HEK293T (cell line): ENCODE results near the gene ACOXL.

ENCODE experiments used
- ARNT ChIP-seq: fragments of 450-650 bp; IDR thresholded peaks from 2 replicates; pipeline ENCODE4 v1.6.1; 2017; ENCODE audit warnings: mild to moderate bottlenecking
- BHLHE40 ChIP-seq: fragments of 450-650 bp; IDR thresholded peaks from 2 replicates; pipeline ENCODE4 v1.6.1; 2016; ENCODE audit warnings: mild to moderate bottlenecking, moderate library complexity, borderline replicate concordance
- FOXA1 ChIP-seq: fragments of 450-650 bp; IDR thresholded peaks from 2 replicates; pipeline ENCODE4 v1.6.1; 2016; ENCODE audit warnings: mild to moderate bottlenecking
- FOXM1 ChIP-seq: fragments of 450-650 bp; IDR thresholded peaks from 2 replicates; pipeline ENCODE4 v1.6.1; 2017; ENCODE audit warnings: mild to moderate bottlenecking, borderline replicate concordance
- L3MBTL2 ChIP-seq: fragments of 450-650 bp; conservative IDR thresholded peaks from 2 replicates; pipeline ENCODE4 v1.6.1; 2016; ENCODE audit warnings: mild to moderate bottlenecking
- LEF1 ChIP-seq: fragments of 450-650 bp; IDR thresholded peaks from 2 replicates; pipeline ENCODE4 v1.6.1; 2017; ENCODE audit warnings: mild to moderate bottlenecking, borderline replicate concordance
- SUZ12 ChIP-seq: fragments of 450-650 bp; IDR thresholded peaks from 2 replicates; pipeline ENCODE4 v1.6.1; 2016; ENCODE audit warnings: mild to moderate bottlenecking

DNA sequence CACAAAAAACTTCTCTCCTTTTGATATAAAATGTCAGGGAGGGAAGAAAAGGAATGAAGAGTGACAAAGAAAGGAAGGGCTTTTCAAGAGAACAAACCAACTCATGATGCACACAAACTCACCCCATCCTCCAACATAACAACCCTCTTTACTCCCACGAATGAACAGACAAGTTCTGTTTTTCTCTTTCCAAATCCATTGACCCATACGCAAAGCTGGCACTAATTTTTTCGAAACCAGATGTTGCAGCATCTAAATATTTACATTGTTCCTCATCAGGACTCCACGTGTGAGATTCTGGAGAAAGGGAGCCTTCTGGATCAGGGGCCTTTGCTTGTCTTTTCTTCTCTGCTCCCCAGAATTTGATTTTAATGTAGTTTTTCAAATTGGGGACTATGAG lies 245.0 kb downstream of the ACOXL start:
- TF ChIP-seq LEF1 (no peak), SUZ12 (no peak), FOXM1 (no peak), ARNT (no peak), L3MBTL2 (no peak), FOXA1 (no peak), BHLHE40 (no peak)
